GM19468 (cell line): Measurements from ENCODE around the gene CYB5D1.

ENCODE experiments used
- ATAC-seq: cut with Tn5 transposase; IDR thresholded peaks from one replicate; pipeline ENCODE4 v1.9.1; 2021; ENCODE audit warnings: mild to moderate bottlenecking, moderate library complexity, moderate number of reproducible peaks; ENCODE audit not compliant: unreplicated experiment; ENCODE audit errors: extremely low read depth

The CYB5D1 gene

GRCh38 chr17:7883781-7884386 lies 26.1 kb downstream of the CYB5D1 start:
- ATAC-seq = no peak

- no peak for ATAC-seq
These were observed 27.0 kb downstream of the CYB5D1 start for GRCh38 chr17:7884581-7885366.

GRCh38 chr17:7885367-7886226 lies 27.8 kb downstream of the CYB5D1 start:
- no peak for ATAC-seq

GRCh38 chr17:7886227-7887037 lies 28.6 kb downstream of the CYB5D1 start:
- no peak for ATAC-seq

GRCh38 chr17:7887038-7887481 lies 29.3 kb downstream of the CYB5D1 start:
- no peak for ATAC-seq

- no peak for ATAC-seq
These were observed 29.8 kb downstream of the CYB5D1 start for GRCh38 chr17:7887482-7888183.

GRCh38 chr17:7888184-7888920 lies 30.5 kb downstream of the CYB5D1 start, which contains the start of gene CHD3:
Gene CHD3, plus strand, starts transcription at chr17:7888789. Its CDS starts 212 bp downstream, at chr17:7889001.
- ATAC-seq = no peak

- no peak for ATAC-seq
These were observed 31.6 kb downstream of the CYB5D1 start for GRCh38 chr17:7889166-7889955.

- ATAC-seq = no peak
These were observed 35.5 kb downstream of the CYB5D1 start for GRCh38 chr17:7893187-7893880.

- no peak for ATAC-seq
These were observed 36.4 kb downstream of the CYB5D1 start for GRCh38 chr17:7894226-7894625.

- no peak for ATAC-seq
These were observed 37.1 kb downstream of the CYB5D1 start for GRCh38 chr17:7894866-7895265.

- ATAC-seq = no peak
These were observed 39.3 kb downstream of the CYB5D1 start for GRCh38 chr17:7897090-7897489.

- no peak for ATAC-seq
These were observed 40.0 kb downstream of the CYB5D1 start for GRCh38 chr17:7897773-7898172.

- no peak for ATAC-seq
These were observed 45.6 kb downstream of the CYB5D1 start for GRCh38 chr17:7903154-7904103.

- no peak for ATAC-seq
These were observed 51.3 kb downstream of the CYB5D1 start for GRCh38 chr17:7909089-7909488.

GRCh38 chr17:7910281-7910680 lies 52.5 kb downstream of the CYB5D1 start:
- ATAC-seq = no peak
